Stimulated activated CD4-positive, alpha-beta T cell treated with anti-CD3 and anti-CD28 coated beads, Interleukin-12 subunit alpha, Interleukin-12 subunit beta, amount 100 ng/mL, for 24 hours (primary cell): ENCODE measurements around the gene UBE3B.

Experiments
- DNase-seq, 2 experiments: peaks; one replicate each; pipeline ENCODE4 v3.0.0-alpha.2; 2020; ENCODE audit warnings: low read depth in 2 of 2

UBE3B gene

DNA sequence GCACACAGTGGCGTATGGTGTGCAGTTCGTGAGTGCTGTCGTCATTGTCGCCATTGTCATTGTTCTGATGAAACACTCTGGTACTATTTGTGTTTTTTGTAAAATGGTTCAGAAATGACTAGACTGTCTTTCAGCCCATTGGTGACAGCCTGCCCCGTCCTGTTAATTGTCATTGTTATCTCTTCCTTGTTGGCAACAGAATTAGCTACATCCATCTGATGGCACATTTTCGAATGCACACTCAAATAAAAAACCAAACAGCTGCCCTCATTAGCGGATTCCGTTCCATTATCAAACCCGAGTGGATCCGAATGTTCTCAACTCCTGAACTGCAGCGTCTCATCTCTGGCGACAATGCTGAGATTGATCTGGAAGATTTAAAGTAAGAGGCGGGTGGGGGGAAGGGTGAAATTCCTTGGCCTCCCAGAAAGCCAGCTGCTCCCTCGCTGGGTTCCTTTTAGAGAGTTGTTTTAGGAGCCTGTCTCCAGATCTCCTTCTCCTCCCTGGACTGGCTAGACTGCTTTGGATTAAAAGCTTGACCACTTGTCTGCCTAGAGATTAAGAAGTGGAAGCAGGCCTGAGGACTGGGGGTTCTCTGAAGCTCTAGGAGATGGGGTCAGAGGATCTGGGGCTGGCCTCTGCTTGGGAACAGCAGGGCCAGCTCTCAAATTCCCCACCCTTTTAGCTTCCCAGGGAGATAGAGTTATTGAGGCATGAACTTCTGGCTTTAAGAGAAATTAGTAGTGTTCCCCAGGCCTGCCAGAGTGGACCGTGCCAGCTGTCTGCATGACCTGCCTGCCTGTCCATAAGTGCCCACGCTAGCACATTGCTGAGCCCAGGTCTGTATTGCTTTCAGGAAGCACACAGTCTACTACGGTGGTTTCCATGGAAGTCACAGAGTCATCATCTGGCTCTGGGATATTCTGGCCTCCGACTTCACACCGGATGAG is 52.5 kb downstream of the UBE3B start:
- DNase-seq: no peak

DNA sequence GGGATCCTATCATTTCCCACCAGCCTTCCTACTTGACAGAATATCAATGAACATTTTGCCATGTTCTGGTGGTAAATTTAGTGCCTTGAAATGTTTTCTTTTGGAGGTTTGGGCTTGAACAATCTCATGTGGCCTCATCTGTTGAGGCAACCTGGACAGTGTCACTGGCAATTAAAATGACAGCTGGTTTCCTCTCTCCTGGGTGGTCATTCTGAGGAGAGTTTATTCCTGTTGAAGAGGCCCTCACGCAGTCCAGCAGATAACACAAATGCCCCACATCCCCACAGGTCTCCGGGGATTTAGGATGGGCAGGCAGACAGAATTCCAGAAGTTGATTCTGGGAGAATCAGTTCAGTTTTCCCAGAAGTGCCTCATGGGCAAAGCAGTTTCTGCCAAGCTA is 54.0 kb downstream of the UBE3B start:
- no peak for DNase-seq

DNA sequence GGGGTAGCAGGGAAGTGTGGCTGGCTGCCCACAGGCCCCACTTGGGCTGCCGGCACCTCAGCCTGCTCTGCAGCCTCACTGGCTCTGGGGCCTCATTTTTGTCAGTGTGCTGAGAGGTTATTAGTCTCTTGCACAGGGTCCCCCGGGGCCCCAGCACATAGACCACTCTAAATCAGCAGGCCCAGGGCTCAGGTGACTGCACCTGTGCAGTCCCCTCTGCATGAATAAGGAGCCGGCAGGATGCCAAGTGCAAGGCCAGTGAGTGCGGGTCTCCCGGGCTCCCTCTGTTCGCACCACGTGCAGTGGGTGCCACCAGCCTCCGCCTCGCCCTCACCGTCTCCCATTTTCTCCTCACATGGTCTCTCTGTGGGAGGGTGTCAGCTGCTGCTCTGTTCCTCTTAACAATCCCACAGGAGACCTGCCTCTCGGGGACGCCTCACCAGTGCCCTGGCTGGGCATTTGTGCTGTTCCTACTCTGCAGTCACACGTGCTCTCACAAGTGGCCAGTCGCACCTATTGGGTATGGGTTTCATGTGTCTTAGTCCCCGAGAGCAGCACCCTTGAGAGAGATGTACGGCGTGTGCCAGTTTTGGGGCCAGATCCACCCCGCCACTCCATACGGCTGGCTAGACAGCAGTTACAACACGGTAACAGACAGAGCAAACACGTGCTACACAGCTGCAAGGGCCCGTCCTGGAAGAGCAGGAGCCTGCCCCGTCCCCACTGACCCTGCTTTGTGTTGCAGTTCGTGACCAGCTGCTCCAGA is 55.5 kb downstream of the UBE3B start:
- no peak for DNase-seq

DNA sequence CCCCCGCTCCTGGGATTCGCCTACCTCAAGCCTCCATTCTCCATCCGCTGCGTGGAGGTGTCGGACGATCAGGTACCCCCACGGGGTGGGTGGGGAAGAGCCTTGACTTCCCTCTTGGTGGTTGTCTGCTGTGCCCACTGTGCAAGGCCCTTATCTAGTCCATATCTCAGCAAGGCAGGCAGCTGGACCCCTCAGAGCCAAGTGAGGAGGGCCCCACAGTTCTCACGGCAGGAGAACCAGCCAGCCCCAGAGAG is 56.0 kb downstream of the UBE3B start:
- no peak for DNase-seq

DNA sequence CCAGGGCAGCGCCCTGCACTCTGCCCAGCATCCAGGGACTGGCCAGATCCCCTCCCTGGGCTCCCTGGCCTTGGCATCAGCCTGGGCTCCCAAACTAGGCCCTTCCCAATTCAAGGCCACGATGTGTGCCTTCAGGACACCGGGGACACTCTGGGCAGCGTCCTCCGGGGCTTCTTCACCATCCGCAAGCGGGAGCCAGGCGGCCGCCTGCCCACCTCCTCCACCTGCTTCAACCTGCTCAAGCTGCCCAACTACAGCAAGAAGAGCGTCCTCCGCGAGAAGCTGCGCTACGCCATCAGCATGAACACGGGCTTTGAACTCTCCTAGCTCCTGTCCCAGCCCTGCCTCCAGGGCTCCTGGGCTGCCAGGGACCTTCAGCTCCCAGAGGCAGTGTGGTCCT is 57.0 kb downstream of the UBE3B start:
- no peak for DNase-seq

DNA sequence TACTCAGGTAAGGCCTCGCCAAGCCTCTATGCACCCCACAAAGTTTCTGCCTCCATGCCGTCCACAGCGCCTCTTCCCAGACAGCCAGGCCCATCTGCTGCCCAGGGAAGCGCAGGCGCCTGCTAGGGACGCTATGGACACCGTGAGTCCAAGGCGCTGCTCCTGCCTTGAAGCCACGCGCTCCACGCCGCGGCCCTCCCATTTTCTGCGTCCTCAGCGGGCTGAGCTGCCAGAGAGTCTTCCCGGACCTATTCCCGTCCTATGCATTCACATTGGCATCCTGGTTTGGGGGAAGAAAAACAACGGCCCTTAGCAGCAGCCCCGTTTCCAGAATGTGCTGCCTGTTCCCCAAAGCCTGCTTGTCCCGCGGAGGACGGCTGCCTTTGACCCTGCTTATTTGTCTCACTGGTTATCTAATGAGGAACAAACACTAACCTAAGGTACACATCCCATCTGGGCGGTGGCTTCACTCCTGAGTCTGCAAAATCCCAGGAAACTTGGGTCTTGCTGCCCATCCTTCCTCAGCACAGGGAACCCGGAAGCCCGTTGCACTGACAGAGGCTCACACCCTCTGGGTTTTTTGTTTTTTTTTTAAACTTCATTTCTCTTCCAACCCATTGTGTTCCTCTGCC is 57.9 kb downstream of the UBE3B start:
- no peak for DNase-seq

DNA sequence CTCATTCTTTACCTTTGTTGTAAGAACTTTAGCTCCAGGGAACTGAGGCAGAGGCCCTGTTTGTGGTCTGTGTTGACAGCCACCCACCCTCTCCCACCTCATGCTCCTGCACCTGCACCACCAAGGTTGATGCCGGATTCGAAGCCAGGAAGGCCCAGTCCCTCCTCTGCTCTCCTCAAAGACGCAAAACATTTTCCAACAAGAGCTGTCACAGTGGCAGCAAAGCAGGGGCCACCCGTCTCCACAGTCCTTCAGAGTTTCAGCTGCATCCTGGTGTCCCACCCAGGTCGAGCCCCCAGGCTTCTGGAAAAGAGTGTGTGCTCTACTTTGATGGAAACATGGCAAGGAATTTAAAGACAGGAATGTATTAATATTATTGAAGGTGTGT is 58.4 kb downstream of the UBE3B start:
- DNase-seq: no peak

DNA sequence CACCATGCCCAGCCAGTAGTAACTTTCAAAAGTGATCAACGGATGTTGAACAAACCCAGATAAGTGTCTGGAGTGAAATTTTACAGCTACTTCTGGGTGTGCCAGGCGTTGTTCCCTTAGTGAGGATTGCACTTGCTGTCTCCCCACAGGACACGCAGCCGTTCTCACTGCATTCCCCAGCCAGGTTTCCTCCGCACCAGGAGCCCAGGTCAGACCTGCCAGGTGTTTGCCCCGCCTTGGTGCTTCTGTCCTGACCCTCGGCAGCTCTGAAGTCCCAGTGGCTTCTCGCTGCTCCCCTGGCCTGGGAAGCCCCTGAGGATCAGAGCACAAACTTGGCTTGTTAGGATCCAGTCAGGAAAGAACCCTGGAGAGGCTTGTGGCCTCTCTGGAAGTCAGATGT is 59.7 kb downstream of the UBE3B start:
- no peak for DNase-seq

DNA sequence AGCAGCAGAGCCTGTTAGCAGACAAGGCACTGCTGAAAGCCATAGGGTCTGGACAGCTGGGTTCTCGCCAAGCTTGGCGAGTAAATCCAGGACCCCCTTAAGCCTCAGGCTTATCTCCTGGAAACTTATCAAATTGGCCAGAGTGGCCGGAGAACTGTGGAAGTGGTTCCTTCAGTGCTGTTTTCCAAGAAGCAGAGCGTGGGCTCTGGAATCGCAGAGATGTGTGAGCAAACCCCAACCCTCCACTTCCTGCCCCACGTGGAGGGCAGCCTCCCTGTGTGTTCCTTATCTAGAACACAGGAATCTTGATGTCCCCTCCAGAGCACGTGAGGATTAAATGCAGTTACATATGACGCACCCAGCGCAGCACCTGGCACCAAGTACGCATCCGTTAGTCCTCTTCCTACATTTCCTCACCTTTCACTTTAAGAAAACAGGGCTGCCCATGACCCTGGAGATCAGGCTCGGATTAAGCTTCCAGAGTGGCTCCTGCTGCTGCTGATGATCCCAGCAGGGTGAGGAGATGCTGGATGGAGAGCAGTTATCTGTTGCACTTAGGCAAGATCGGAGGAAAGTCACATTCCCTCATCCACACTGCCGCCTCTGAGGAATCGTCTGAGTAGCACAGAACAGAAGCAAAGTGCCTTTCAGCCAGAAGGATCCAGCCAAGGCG is 60.9 kb downstream of the UBE3B start:
- no peak for DNase-seq

DNA sequence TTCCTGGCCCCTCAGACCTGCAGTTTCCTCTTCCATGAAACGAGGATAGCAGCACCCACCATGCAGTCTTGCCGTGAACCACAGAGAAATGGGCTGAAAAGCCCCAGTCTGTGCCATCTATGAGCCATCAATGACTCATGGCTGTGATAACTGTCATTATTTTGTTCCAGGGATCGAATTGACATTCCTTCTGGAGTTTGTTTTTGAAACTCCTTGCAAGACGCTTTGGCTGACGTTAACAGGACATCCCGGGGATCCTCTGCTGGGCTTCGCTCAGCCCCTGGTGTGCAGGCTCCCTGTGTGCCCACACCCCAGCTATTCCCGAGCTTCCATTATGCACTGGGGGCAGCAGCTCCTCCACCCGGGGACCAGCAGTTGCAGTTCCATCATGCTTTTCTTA is 62.1 kb downstream of the UBE3B start:
- no peak for DNase-seq

DNA sequence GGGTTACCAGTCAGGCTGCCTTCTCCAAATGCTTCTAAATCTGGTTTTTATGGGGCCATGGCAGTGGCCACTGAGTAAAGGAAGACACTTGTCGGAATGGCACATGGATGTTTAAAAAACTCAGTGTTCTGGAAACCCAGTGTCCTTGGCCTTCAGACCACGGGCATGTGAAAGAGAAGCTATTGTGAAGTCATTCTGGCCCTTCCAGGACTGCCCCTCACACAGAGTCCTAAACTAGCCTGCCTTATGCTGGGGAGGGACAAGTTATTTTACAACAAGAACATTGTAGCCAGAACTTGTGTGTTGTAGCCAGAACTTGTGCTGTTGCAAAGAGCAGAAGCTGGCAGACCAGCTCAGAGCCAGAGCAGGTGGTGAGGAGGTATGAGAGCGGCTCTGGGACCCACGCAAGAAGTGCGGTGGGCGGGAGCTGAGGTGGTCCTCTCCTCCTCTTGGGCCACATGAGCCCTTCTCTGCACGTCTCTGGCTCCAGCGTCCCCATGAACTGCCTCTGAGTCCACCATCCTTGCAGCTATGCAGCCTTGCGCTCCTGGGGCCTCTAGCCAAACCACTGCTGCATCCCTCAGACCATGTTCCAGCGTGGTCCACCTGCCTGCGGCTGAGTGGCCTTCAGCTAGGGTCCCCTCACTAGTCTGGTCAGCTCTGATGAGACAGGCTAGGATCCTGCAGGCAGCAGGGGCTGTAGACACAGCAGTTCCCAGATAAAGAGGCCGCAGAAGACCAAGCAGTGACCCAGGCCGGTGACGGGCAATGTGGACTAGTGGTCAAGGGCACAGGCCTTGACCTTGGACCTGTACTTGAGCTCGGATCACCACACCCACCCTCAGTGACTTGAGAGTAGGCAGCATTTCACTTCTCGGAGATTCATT is 63.3 kb downstream of the UBE3B start:
- DNase-seq: no peak

DNA sequence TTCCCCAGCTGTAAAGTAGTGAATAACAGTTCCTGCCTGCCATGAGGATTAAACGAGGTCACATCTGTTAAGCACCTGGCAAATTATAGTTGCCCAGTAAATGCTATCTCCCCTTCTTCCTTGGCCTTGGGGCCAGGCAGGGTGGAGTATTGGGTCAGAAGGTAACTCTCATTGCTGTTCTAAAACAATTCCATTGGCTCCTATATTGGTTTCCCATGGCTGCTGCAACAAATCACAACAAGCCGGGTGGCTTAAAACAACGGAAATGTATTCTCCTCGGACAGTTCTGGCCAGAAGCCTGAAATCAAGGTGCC is 63.9 kb downstream of the UBE3B start:
- no peak for DNase-seq

DNA sequence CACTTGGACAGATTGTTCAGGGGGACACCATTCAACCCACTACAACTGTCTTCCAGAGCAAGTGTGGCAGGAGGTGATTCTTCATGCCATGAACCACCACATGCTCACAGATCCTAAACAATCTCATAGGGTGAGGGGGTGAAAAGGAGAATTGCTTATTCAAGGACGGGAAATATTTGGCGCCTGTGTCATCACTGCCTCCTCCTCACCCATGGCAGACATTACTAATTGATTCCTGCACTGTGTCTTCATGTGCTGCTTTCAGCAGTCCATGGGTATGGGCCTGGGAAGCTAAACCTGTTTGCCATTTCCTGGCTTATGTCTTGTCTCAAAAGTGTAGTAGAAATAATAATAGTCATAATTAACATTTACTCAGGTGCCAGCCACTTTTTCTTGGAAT is 64.6 kb downstream of the UBE3B start:
- DNase-seq: no peak

DNA sequence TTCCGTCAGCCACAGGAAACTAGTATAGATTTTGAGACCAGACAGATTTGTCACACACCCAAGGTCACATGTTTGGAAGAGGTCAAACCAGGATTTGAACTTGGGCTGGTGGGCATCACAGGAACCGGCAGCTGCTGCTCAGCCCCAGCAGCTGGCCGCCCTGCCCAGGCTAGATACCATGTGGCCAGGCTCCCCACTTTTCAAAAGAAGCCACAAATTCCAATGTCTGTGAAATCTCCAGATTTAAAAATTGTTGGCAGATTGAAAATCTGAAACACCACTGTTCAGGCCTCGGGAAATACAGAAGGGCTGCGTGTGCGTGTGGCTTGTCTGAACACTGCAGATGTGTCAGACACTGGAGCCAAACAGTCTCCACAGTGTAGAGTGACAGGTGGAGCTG is 65.4 kb downstream of the UBE3B start:
- no peak for DNase-seq

DNA sequence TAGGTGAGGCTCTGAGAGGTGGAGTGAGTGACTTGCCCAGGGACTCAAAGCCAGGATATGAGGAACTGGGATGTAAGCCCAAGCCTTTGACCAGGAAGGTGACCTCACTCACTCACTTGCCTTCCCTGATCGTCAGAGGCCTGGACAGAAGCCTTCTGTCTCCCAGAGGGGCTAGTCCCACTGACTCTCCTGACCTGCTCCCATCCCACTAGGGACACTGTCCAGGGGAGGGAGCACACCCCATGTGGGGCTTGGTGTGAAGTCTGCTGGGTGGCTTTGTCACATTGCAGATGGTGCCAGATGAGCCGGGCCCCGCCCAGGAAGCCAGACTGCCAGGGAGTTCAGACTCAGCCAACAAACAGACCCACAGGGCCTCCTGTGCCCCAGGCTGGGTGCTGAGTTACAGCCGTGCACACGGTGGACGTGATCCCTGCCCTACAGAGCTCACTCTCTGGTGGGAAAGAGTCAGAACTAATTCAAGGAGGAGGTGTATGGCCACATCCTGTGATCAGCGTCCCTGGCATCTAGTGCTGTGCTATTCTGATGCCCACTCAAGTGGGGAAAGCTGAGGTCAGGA is 67.6 kb downstream of the UBE3B start:
- DNase-seq: no peak

DNA sequence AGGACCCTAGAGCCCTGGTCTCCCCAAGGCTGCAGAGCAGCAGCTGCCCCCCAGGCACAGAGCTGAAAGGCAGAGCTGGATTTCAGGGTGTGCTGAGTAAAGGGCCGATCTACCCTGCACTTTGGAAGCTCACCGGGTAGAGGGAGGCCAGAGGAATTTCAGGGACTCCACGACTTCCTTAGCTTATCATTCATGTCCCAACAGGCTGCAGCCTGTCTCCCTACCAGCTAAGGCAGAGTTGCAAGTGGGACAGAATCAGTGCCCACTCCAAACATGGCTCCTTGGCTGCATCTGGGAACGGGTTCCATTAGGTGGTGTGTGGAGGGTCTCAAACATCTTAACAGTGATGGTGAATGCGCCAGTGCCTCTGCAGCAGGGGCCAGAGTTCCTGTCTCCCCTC is 68.4 kb downstream of the UBE3B start:
- no peak for DNase-seq

DNA sequence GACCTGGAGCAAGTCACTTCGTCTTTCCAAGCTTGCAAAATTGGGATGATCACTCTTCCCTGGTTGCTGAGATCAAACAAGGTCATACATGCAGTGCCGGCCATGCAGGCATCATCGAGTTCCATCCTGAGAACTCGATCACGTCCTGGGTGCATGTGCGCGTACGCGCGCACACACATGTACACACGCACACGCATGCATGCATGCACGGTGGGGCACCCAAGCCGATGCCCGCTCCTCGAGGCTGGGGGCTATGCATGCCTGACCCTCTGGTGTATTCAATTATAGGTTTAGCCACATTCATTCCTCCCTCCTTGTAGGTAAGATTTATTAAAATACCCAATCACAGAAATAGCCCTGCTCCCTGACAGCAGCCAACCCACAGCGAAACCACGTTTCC is 69.9 kb downstream of the UBE3B start:
- no peak for DNase-seq

DNA sequence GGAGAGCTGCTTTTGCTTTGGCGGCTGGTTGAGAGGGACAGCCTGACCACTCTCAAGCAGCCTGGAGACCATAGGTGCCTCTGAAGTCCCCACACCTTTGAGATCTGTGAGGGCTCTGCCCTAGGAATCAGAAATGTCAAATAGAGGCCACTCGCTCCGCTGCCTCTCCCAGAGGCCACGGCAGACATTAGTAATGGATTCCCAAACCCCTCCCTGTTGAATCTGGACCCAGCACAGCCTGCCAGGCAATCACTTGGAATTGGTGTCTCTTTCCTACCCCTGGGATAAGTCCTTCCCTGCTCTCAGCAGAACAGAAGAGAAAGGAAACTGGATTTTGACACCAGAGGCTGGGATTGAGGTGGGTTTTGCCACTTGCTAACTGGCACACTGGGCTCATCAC is 70.8 kb downstream of the UBE3B start:
- no peak for DNase-seq

DNA sequence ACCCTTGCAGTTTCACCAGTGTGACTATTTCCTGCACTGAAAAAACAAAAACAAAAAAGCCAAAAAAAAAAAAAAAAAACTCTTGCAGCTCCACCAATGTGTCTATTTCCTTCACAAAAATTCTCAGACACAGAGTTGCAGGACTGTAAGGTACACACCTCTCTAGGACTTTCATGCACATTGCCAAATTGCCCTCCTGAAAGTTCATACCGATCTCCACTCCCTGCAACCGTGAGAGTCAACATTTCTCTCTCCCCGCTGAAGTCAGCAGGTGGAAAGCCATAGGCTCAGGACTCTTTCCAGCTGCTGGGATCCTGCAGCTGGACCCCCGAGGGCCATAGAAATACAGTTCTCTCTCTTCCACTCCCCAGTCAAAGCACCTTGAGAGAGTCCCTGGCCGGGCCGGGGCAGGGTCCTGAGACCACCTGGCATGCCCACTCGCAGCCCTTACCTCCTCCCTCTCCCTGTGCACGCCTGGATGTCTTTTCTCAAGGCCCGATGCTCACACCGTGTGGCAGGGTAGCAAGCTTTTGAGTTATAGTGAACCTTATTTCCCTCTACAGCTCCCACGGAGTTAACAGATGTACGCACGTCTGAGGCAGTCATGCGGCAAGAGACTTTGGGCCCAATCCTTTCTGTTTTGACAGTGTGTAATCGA is 72.3 kb downstream of the UBE3B start:
- no peak for DNase-seq

DNA sequence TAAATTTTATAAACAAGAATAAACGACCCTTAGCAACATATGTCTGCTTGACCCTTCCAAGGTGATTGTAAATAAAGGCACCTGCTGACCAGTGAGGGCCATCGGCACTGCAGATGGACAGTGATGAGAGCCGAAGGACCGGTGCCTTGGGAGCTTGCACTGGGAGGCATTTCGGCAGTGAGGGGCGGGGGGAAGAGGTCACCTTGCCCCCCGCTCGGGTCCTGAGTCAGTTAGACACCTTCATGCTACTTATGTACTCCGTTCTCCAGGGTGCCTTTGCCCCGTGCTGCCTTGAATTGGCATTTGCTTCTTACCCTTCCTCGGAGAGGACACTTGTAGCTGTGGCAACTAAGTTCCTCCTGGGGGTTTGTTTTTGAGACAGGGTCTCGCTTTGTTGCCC is 72.8 kb downstream of the UBE3B start:
- DNase-seq: no peak

DNA sequence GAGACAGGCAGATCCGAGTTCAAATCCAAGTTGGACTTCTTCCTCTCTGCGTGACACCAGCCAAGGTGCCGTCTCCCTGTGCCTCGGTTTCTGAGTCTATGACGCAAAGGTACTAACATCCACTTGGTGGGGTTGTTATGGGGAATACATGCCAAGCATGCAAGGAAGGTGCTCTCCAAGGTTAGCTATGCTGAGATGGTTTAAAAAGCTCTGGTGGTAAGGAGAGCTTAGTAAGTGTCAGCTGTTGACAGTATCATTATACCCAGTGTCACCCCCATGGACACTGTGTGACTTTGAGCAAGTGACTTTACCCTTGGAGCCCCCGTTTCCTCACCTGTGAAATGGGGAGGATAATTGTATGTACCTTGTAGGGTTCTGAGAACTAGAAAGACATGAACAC is 73.7 kb downstream of the UBE3B start:
- DNase-seq: no peak
